ENCODE data around the gene PCDHGA7. TPM values are rescaled to one million over a fixed set of nuclear protein-coding genes. Genes with fewer than 3 reads are reported as not detected.
"Not testable (repeated sequence)": the region's sequence is repeated elsewhere in the genome, so short reads cannot be mapped to it uniquely, and the experiment has no call there.

The PCDHGA7 gene
- total and polyA plus RNA-seq, 2 experiments from 2014 or later, result 0.20 to 1.0 TPM

GRCh38 chr5:141343953-141344463 lies 38.5 kb upstream of the PCDHGA7 start:
- Histone ChIP-seq H3K36me3 (no peaks in the 10 kb centered on the region), H3K4me3 (no peak overlapping the region), H3K9me3 (ENCODE audit: low read depth) (no peaks in the 10 kb centered on the region), H3K27me3 (no peaks in the 10 kb centered on the region), H3K4me1 (ENCODE audit: low read depth) (no peaks in the 10 kb centered on the region), H3K27ac (peak overlapping the region; percentile 60)
- no peak for TF ChIP-seq CTCF (IDR thresholded peaks at IDR 0.05; ENCODE audit: low read depth, low read length)
- no peak for DNase-seq (ENCODE audit: low read depth in 1 of 2, low spot score in 1 of 2)

DNA sequence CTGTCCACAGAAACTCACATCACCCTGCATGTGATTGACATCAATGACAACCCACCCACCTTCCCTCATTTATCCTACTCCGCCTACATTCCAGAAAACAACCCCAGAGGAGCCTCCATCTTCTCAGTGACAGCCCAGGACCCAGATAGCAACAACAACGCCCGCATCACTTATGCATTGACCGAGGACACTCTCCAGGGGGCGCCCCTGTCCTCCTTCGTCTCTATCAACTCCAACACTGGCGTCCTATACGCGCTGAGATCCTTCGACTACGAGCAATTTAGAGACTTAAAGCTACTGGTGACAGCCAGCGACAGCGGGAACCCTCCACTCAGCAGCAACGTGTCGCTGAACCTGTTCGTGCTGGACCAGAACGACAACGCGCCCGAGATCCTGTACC lies 37.2 kb upstream of the PCDHGA7 start:
- H3K4me3 ChIP-seq, result no peak overlapping the region
- TF ChIP-seq CTCF (IDR thresholded peaks at IDR 0.05; ENCODE audit: low read depth, low read length), result no peak
- no peaks in the 10 kb centered on the region for H3K9me3 ChIP-seq (ENCODE audit: low read depth)
- no peak for DNase-seq (ENCODE audit: low read depth in 1 of 2, low spot score in 1 of 2)
- no peaks in the 10 kb centered on the region for H3K36me3 ChIP-seq
- no peak overlapping the region for H3K27ac ChIP-seq
- no peaks in the 10 kb centered on the region for H3K27me3 ChIP-seq
- no peaks in the 10 kb centered on the region for H3K4me1 ChIP-seq (ENCODE audit: low read depth)

GRCh38 chr5:141346017-141346416 lies 36.5 kb upstream of the PCDHGA7 start:
- DNase-seq (ENCODE audit: low read depth in 1 of 2, low spot score in 1 of 2); H3K27me3 ChIP-seq; H3K9me3 ChIP-seq (ENCODE audit: low read depth); H3K36me3 ChIP-seq; H3K27ac ChIP-seq; H3K4me3 ChIP-seq; H3K4me1 ChIP-seq (ENCODE audit: low read depth): not testable (repeated sequence)

DNA sequence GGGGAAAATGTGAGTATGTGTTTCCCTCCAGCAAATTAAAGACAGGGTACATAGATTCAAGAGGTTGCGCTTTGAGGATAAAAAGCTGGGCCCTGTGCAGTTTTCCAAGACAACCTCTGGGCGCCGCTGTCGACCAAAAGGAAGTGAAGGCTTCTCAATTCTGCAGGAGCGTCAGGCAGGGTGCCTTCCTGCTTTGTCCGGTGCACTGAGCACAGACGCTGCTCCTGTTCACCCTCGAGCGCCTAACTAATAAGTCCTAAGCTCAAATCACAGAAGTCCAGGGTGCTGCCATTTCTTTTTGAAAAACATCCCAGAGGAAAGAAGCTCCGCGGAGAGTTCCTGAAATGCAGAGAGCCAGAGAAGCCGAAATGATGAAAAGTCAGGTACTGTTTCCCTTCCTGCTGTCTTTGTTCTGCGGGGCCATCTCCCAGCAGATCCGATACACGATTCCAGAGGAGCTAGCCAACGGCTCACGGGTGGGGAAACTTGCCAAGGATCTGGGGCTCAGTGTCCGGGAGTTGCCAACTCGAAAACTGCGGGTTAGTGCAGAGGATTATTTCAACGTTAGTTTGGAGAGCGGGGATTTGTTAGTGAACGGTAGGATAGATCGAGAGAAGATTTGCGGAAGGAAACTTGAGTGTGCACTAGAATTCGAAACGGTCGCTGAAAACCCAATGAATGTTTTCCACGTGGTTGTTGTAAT lies 32.5 kb upstream of the PCDHGA7 start, which contains the start of gene PCDHGB1:
Gene PCDHGB1 (plus strand): TSS at position 183 of the 703 bp plus-strand sequence. CDS start 162 bp downstream, at position 345.
- Histone ChIP-seq H3K27me3 (no peaks in the 10 kb centered on the region), H3K9me3 (ENCODE audit: low read depth) (no peaks in the 10 kb centered on the region), H3K4me3 (no peak within 1 kb of the TSS), H3K27ac (no peak within 1 kb of the TSS), H3K36me3 (no peaks in the 10 kb centered on the region), H3K4me1 (ENCODE audit: low read depth) (no peaks in the 10 kb centered on the region)
- TF ChIP-seq CTCF (IDR thresholded peaks at IDR 0.05; ENCODE audit: low read depth, low read length), result peak; percentile 53
- DNase-seq (ENCODE audit: low read depth in 1 of 2, low spot score in 1 of 2), result peak; percentile 30 to 59

DNA sequence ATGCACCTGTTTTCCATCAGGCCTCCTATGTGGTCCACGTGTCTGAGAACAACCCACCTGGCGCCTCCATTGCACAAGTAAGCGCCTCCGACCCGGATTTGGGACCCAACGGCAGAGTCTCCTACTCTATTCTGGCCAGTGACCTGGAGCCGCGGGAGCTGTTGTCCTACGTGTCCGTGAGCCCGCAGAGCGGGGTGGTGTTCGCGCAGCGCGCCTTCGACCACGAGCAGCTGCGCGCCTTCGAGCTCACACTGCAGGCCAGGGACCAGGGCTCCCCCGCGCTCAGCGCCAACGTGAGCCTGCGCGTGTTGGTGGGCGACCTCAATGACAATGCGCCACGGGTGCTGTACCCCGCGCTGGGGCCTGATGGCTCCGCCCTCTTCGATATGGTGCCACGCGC lies 31.0 kb upstream of the PCDHGA7 start:
- Histone ChIP-seq H3K4me1 (ENCODE audit: low read depth) (no peaks in the 10 kb centered on the region), H3K9me3 (ENCODE audit: low read depth) (no peaks in the 10 kb centered on the region), H3K27me3 (no peaks in the 10 kb centered on the region), H3K36me3 (no peaks in the 10 kb centered on the region), H3K4me3 (no peak overlapping the region), H3K27ac (no peak overlapping the region)
- no peak for DNase-seq (ENCODE audit: low read depth in 1 of 2, low spot score in 1 of 2)
- TF ChIP-seq CTCF (IDR thresholded peaks at IDR 0.05; ENCODE audit: low read depth, low read length), result no peak

DNA sequence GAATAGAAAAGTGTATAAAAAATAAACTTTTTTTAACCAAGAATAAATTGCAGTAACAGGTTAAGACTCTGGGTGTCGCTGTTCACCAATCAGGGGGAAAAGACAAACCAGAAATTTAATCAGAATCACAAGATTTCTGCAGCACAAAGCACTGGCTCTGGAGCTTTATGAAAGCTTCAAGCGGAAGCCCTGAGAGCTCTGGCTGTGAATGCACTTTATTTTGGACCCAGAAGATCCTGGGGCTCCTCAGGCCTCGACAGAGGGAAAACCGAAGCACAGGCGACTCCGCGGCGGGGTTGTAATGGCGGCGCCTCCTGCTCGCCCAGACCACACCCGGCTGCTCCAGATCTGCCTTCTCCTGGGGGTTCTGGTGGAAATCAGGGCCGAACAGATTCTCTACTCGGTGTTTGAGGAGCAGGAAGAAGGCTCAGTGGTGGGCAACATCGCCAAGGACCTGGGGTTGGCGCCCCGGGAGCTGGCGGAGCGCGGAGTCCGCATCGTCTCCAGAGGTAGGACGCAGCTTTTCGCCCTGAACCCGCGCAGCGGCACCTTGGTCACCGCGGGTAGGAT lies 27.6 kb upstream of the PCDHGA7 start, which contains the start of gene PCDHGA4:
Gene PCDHGA4 (plus strand): TSS at position 122 of the 570 bp plus-strand sequence. CDS start 87 bp downstream, at position 209.
- peak in 1 of 2 donors; percentile 30 for DNase-seq (ENCODE audit: low read depth in 1 of 2, low spot score in 1 of 2)
- no peaks in the 10 kb centered on the region for H3K9me3 ChIP-seq (ENCODE audit: low read depth)
- H3K36me3 ChIP-seq, result no peaks in the 10 kb centered on the region
- H3K27ac ChIP-seq, result no peak within 1 kb of the TSS
- H3K4me1 ChIP-seq (ENCODE audit: low read depth), result no peaks in the 10 kb centered on the region
- peak; percentile 39 for TF ChIP-seq CTCF (IDR thresholded peaks at IDR 0.05; ENCODE audit: low read depth, low read length)
- no peak within 1 kb of the TSS for H3K4me3 ChIP-seq
- no peaks in the 10 kb centered on the region for H3K27me3 ChIP-seq

Data from cardiac muscle cell (in vitro differentiated cells and primary cell).